ENCODE measurements around the gene CNPY3. TPM values are rescaled to one million over a fixed set of nuclear protein-coding genes. Genes with fewer than 3 reads are reported as not detected.

CNPY3 gene
- total RNA-seq, 1 donor from 2014 or later: 38.0 TPM

DNA sequence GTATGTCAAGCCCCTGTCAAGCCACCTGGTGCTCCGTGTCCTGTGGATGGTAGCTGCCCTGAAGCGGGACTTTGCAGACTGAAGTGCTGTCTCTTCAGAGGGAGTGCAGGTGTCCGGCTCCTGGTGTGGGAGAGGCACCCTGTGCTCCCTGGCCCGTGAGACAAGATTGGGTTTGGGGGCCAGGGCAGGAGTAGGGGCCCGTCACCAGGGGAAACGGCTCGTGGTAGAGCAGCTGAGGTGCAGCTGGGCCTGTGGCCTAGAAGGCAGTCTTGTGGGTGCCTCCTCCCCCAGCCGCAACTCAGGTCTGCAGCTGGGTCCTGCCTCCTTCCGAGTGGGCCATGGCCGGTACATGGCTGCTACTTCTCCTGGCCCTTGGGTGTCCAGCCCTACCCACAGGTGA is 13.5 kb upstream of the CNPY3 start, which contains the start of gene PTCRA:
Gene PTCRA (plus strand): TSS at position 322 of the 400 bp plus-strand sequence. CDS start 17 bp downstream, at position 339.
- no peaks in the 10 kb centered on the region for H3K4me1 ChIP-seq
- no peak within 1 kb of the TSS for H3K27ac ChIP-seq
- DNase-seq (ENCODE audit: low spot score): no peak
- no peaks in the 10 kb centered on the region for H3K79me2 ChIP-seq (ENCODE audit: low read depth)
- Mint-ChIP-seq H3K27ac (no peak within 1 kb of the TSS), H3K36me3 (no peaks in the 10 kb centered on the region), H3K27me3 (ENCODE audit: insufficient read depth, low read depth) (peaks cover 5% of the 10 kb centered on the region), H3K9me3 (no peaks in the 10 kb centered on the region), H3K4me1 (peaks cover 4% of the 10 kb centered on the region), H3K4me3 (no peak within 1 kb of the TSS)
- no peak within 1 kb of the TSS for H3K4me3 ChIP-seq
- no peaks in the 10 kb centered on the region for H3K36me3 ChIP-seq
- H2AFZ ChIP-seq (replicated peaks): no peak within 1 kb of the TSS
- H3K9ac ChIP-seq: no peak within 1 kb of the TSS
- H3K9me3 ChIP-seq (ENCODE audit: low read depth): no peaks in the 10 kb centered on the region
- H3F3A ChIP-seq (ENCODE audit: low read depth): peaks cover 23% of the 10 kb centered on the region
- H3K4me2 ChIP-seq: no peak within 1 kb of the TSS
- TF ChIP-seq EZH2phosphoT487 (IDR thresholded peaks at IDR 0.05): no peak
- TF ChIP-seq, protein P1, sequence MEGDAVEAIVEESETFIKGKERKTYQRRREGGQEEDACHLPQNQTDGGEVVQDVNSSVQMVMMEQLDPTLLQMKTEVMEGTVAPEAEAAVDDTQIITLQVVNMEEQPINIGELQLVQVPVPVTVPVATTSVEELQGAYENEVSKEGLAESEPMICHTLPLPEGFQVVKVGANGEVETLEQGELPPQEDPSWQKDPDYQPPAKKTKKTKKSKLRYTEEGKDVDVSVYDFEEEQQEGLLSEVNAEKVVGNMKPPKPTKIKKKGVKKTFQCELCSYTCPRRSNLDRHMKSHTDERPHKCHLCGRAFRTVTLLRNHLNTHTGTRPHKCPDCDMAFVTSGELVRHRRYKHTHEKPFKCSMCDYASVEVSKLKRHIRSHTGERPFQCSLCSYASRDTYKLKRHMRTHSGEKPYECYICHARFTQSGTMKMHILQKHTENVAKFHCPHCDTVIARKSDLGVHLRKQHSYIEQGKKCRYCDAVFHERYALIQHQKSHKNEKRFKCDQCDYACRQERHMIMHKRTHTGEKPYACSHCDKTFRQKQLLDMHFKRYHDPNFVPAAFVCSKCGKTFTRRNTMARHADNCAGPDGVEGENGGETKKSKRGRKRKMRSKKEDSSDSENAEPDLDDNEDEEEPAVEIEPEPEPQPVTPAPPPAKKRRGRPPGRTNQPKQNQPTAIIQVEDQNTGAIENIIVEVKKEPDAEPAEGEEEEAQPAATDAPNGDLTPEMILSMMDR (IDR thresholded peaks at IDR 0.05): no peak
- no peak for TF ChIP-seq EZH2 (IDR thresholded peaks at IDR 0.05)
- H4K20me1 ChIP-seq (ENCODE audit: low read depth): no peaks in the 10 kb centered on the region
- no peaks in the 10 kb centered on the region for H3K27me3 ChIP-seq

GRCh38 chr6:42916288-42916687 is 13.0 kb upstream of the CNPY3 start:
- no peaks in the 10 kb centered on the region for H3K4me1 ChIP-seq
- no peaks in the 10 kb centered on the region for H3K36me3 Mint-ChIP-seq
- no peak overlapping the region for H3K9ac ChIP-seq
- no peaks in the 10 kb centered on the region for H3K9me3 ChIP-seq (ENCODE audit: low read depth)
- peaks cover 18% of the 10 kb centered on the region for H3F3A ChIP-seq (ENCODE audit: low read depth)
- no peaks in the 10 kb centered on the region for H3K79me2 ChIP-seq (ENCODE audit: low read depth)
- H2AFZ ChIP-seq (replicated peaks): no peak overlapping the region
- H3K27ac ChIP-seq: no peak overlapping the region
- peaks cover 1% of the 10 kb centered on the region for H3K4me1 Mint-ChIP-seq
- no peaks in the 10 kb centered on the region for H3K36me3 ChIP-seq
- H3K4me3 ChIP-seq: no peak overlapping the region
- DNase-seq (ENCODE audit: low spot score): no peak
- H3K9me3 Mint-ChIP-seq: no peaks in the 10 kb centered on the region
- H3K27ac Mint-ChIP-seq: no peak overlapping the region
- no peak overlapping the region for H3K4me3 Mint-ChIP-seq
- no peaks in the 10 kb centered on the region for H3K27me3 ChIP-seq
- no peaks in the 10 kb centered on the region for H4K20me1 ChIP-seq (ENCODE audit: low read depth)
- TF ChIP-seq, protein P1 (IDR thresholded peaks at IDR 0.05): no peak
- TF ChIP-seq EZH2 (IDR thresholded peaks at IDR 0.05): no peak
- no peak for TF ChIP-seq EZH2phosphoT487 (IDR thresholded peaks at IDR 0.05)
- H3K27me3 Mint-ChIP-seq (ENCODE audit: insufficient read depth, low read depth): peaks cover 5% of the 10 kb centered on the region
- no peak overlapping the region for H3K4me2 ChIP-seq

GRCh38 chr6:42921801-42922200 is 7.5 kb upstream of the CNPY3 start:
- H3K36me3 Mint-ChIP-seq: no peaks in the 10 kb centered on the region
- TF ChIP-seq EZH2 (IDR thresholded peaks at IDR 0.05): no peak
- no peak for TF ChIP-seq EZH2phosphoT487 (IDR thresholded peaks at IDR 0.05)
- TF ChIP-seq, protein P1 (IDR thresholded peaks at IDR 0.05): no peak
- H3K27me3 Mint-ChIP-seq (ENCODE audit: insufficient read depth, low read depth): peaks cover 6% of the 10 kb centered on the region
- Histone ChIP-seq H3K4me3 (no peak overlapping the region), H3K4me1 (no peaks in the 10 kb centered on the region), H3K9me3 (ENCODE audit: low read depth) (no peaks in the 10 kb centered on the region), H4K20me1 (ENCODE audit: low read depth) (no peaks in the 10 kb centered on the region), H3K9ac (no peak overlapping the region), H3K27me3 (no peaks in the 10 kb centered on the region), H3K36me3 (no peaks in the 10 kb centered on the region), H3K27ac (no peak overlapping the region), H2AFZ (replicated peaks) (no peak overlapping the region), H3K79me2 (ENCODE audit: low read depth) (no peaks in the 10 kb centered on the region), H3F3A (ENCODE audit: low read depth) (no peaks in the 10 kb centered on the region), H3K4me2 (no peak overlapping the region)
- no peaks in the 10 kb centered on the region for H3K9me3 Mint-ChIP-seq
- no peak for DNase-seq (ENCODE audit: low spot score)
- no peak overlapping the region for H3K4me3 Mint-ChIP-seq
- H3K27ac Mint-ChIP-seq: no peak overlapping the region
- H3K4me1 Mint-ChIP-seq: no peaks in the 10 kb centered on the region

Data from neural progenitor cell (in vitro differentiated cells).